Measurements from ENCODE around the gene SAG. TPM values are rescaled to one million over a fixed set of nuclear protein-coding genes. Genes with fewer than 3 reads are reported as not detected.
"Not testable (repeated sequence)": the region's sequence is repeated elsewhere in the genome, so short reads cannot be mapped to it uniquely, and the experiment has no call there.

SAG gene
- total RNA-seq, 1 donor from 2014 or later: not detected

- Mint-ChIP-seq H3K9me3 (ENCODE audit: low read depth) (no peaks in the 10 kb centered on the region), H3K4me3 (ENCODE audit: low read depth) (no peak overlapping the region), H3K27me3 (no peaks in the 10 kb centered on the region), H3K4me1 (ENCODE audit: low read depth) (peaks cover 11% of the 10 kb centered on the region), H3K27ac (no peak overlapping the region), H3K36me3 (ENCODE audit: insufficient read depth) (peaks cover 2% of the 10 kb centered on the region)
- no peak for DNase-seq (ENCODE audit: low spot score, unreplicated experiment)
- TF ChIP-seq CTCF (IDR thresholded peaks at IDR 0.05; ENCODE audit: unreplicated experiment): no peak
These were observed 65.2 kb downstream of the SAG start for GRCh38 chr2:233372855-233373254.

GRCh38 chr2:233373316-233373715 is 65.7 kb downstream of the SAG start:
- Mint-ChIP-seq H3K4me3 (ENCODE audit: low read depth) (no peak overlapping the region), H3K36me3 (ENCODE audit: insufficient read depth) (peaks cover 2% of the 10 kb centered on the region), H3K27ac (no peak overlapping the region), H3K9me3 (ENCODE audit: low read depth) (no peaks in the 10 kb centered on the region), H3K4me1 (ENCODE audit: low read depth) (peaks cover 11% of the 10 kb centered on the region), H3K27me3 (no peaks in the 10 kb centered on the region)
- DNase-seq (ENCODE audit: low spot score, unreplicated experiment): no peak
- TF ChIP-seq CTCF (IDR thresholded peaks at IDR 0.05; ENCODE audit: unreplicated experiment): no peak

- H3K27me3 Mint-ChIP-seq; H3K27ac Mint-ChIP-seq; DNase-seq (ENCODE audit: low spot score, unreplicated experiment); H3K36me3 Mint-ChIP-seq (ENCODE audit: insufficient read depth); H3K4me3 Mint-ChIP-seq (ENCODE audit: low read depth); H3K9me3 Mint-ChIP-seq (ENCODE audit: low read depth): not testable (repeated sequence)
- peaks cover 14% of the 10 kb centered on the region for H3K4me1 Mint-ChIP-seq (ENCODE audit: low read depth)
These were observed 67.2 kb downstream of the SAG start for GRCh38 chr2:233374776-233375175.

GRCh38 chr2:233375490-233376314 is 68.1 kb downstream of the SAG start:
- Mint-ChIP-seq H3K27me3 (no peaks in the 10 kb centered on the region), H3K36me3 (ENCODE audit: insufficient read depth) (peaks cover 2% of the 10 kb centered on the region), H3K4me1 (ENCODE audit: low read depth) (peaks cover 17% of the 10 kb centered on the region), H3K9me3 (ENCODE audit: low read depth) (no peaks in the 10 kb centered on the region), H3K27ac (peak overlapping the region; percentile 63), H3K4me3 (ENCODE audit: low read depth) (no peak overlapping the region)
- TF ChIP-seq CTCF (IDR thresholded peaks at IDR 0.05; ENCODE audit: unreplicated experiment): no peak
- DNase-seq (ENCODE audit: low spot score, unreplicated experiment): no peak

- H3K4me3 Mint-ChIP-seq (ENCODE audit: low read depth): no peak overlapping the region
- no peaks in the 10 kb centered on the region for H3K9me3 Mint-ChIP-seq (ENCODE audit: low read depth)
These were observed 71.4 kb downstream of the SAG start for GRCh38 chr2:233379034-233379433.

More at GRCh38 chr2:233379034-233379433, 71.4 kb downstream of the SAG start:
- Mint-ChIP-seq H3K27me3 (no peaks in the 10 kb centered on the region), H3K4me1 (ENCODE audit: low read depth) (peaks cover 22% of the 10 kb centered on the region), H3K27ac (no peak overlapping the region), H3K36me3 (ENCODE audit: insufficient read depth) (peaks cover 2% of the 10 kb centered on the region)
- no peak for TF ChIP-seq CTCF (IDR thresholded peaks at IDR 0.05; ENCODE audit: unreplicated experiment)
- DNase-seq (ENCODE audit: low spot score, unreplicated experiment): no peak

All from progenitor cell of endocrine pancreas (in vitro differentiated cells).